ENCODE data around the gene SLTM.

DNA sequence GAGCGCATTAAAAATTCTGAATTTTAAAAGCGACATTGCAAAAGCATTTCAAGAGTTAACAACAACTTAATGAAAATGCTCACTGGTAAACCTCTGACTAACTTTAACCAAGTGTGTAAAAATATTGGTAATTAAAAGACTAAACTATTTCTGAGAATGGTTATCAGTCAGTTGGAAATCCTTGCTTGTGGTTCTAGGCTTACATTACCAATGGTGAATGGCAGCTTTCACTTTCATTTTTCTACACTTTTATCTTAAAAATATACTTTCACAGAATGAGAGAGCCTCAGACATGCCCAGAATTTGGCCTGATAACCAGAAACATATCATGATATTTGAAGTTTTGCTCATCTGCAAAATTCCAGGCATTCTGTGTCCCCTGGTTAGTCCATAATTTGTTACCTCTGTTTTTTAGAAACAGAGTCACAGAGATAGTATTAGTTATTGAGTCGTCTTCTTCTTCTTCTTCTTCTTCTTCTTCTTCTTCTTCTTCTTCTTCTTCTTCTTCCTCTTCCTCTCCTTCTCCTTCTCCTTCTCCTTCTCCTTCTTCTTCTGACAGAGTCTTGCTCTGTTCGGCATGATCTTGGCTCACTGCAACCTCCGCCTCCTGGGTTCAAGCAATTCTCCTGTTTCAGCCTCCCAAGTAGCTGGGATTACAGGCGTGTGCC lies 48.5 kb upstream of the SLTM start:
- TF ChIP-seq CTCF (IDR thresholded peaks at IDR 0.05; ENCODE audit: low read depth, low read length) (no peak), EZH2phosphoT487 (IDR thresholded peaks at IDR 0.05; ENCODE audit: low read depth) (no peak)
